A549 (cell line): Measurements from ENCODE around the gene COL3A1. TPM values are rescaled to one million over a fixed set of nuclear protein-coding genes. Genes with fewer than 3 reads are reported as not detected.

Source experiments
- ATAC-seq, 2 experiments: fragments of 200-7000 bp in 1 of 2; fragments of >200 bp in 1 of 2; cut with Nextera tagmentation in 1 of 2; cut with Tn5 transposase in 1 of 2; 3 replicates each; pipeline versions ENCODE4 v1.8.0 to v1.9.1; 2018 to 2020; ENCODE audit warnings: mild to moderate bottlenecking in 1 of 2, moderate library complexity in 1 of 2
- CTCF ChIA-PET: fragments of 300-600 bp; sonication (Branson Sonifier 250); formaldehyde crosslinking; extraction: SDS; loops from one replicate; lab custom pipeline; 2021; ENCODE audit warnings: antibody characterized with exemption, inconsistent platforms; lab: Yijun Ruan, JAX
- POLR2A ChIA-PET: fragments of 350-600 bp; formaldehyde crosslinking; extraction: SDS; loops from one replicate; lab custom pipeline; 2021; ENCODE audit warnings: antibody characterized with exemption, inconsistent platforms; lab: Yijun Ruan, JAX
- DNase-seq, 2 experiments: peaks; one replicate each; pipeline versions ENCODE4 v3.0.0 to v3.0.0-alpha.2; 2011 to 2016; ENCODE audit warnings: low read depth in 1 of 2, low spot score in 1 of 2
- FAIRE-seq: peaks from 2 replicates; lab custom pipeline; 2011; peaks lifted over from hg19 to GRCh38; lab: Jason Lieb, UNC
- H3K27ac ChIP-seq, 2 experiments: fragments of >200 bp; sonication (Bioruptor Twin); formaldehyde crosslinking; 3 replicates each; pipeline ENCODE4 v1.5.1; 2016 to 2017
- H3K4me1 ChIP-seq: fragments of >200 bp; sonication (Bioruptor Twin); formaldehyde crosslinking; 3 replicates; pipeline ENCODE4 v1.6.1; 2016
- H3K4me2 ChIP-seq: fragments of >200 bp; sonication (Bioruptor Twin); formaldehyde crosslinking; 3 replicates; pipeline ENCODE4 v1.6.1; 2016
- H3K4me3 ChIP-seq: fragments of >200 bp; sonication (Bioruptor Twin); formaldehyde crosslinking; 3 replicates; pipeline ENCODE4 v1.5.1; 2016
- H3K9me3 ChIP-seq: fragments of >200 bp; sonication (Bioruptor Twin); formaldehyde crosslinking; 3 replicates; pipeline ENCODE4 v1.6.1; 2016
- ATOH8 ChIP-seq: fragments of 250-450 bp; sonication (Bioruptor Pico); IDR thresholded peaks from 2 replicates; pipeline ENCODE4 v1.5.0; 2020; ENCODE audit warnings: low read depth, mild to moderate bottlenecking, moderate library complexity
- BCL3 ChIP-seq: fragments of >200 bp; sonication (Bioruptor Twin); formaldehyde crosslinking; IDR thresholded peaks from 3 replicates; pipeline ENCODE4 v1.6.1; 2016
- BHLHE40 ChIP-seq: IDR thresholded peaks from 2 replicates; pipeline ENCODE4 v1.6.1; 2012; ENCODE audit warnings: low read depth, low read length, inconsistent platforms
- CBX8 ChIP-seq: fragments of 200-600 bp; sonication (generic); IDR thresholded peaks from 2 replicates; pipeline ENCODE4 v1.6.1; 2016
- CHD2 ChIP-seq: fragments of 150-350 bp; IDR thresholded peaks from 2 replicates; pipeline ENCODE4 v1.6.1; 2014; ENCODE audit warnings: low read length; ENCODE audit not compliant: partially characterized antibody
- CTCF ChIP-seq: fragments of >200 bp; sonication (Bioruptor Twin); formaldehyde crosslinking; IDR thresholded peaks from 3 replicates; pipeline ENCODE4 v1.5.1; 2016
- EHF ChIP-seq: fragments of 250-450 bp; sonication (Bioruptor Pico); IDR thresholded peaks from 2 replicates; pipeline ENCODE4 v1.5.0; 2020; ENCODE audit warnings: mild to moderate bottlenecking
- EHMT2 ChIP-seq: fragments of 200-600 bp; sonication (generic); IDR thresholded peaks from 2 replicates; pipeline ENCODE4 v1.6.1; 2016; ENCODE audit warnings: antibody characterized with exemption, low read depth, mild to moderate bottlenecking, moderate library complexity
- ESRRA ChIP-seq: fragments of 150-350 bp; IDR thresholded peaks from 2 replicates; pipeline ENCODE4 v1.6.1; 2014; ENCODE audit warnings: mild to moderate bottlenecking, low read length, borderline replicate concordance
- FOSB ChIP-seq: fragments of 250-450 bp; sonication (Bioruptor Pico); IDR thresholded peaks from 2 replicates; pipeline ENCODE4 v1.5.0; 2020; ENCODE audit warnings: mild to moderate bottlenecking, moderate library complexity
- FOSL2 ChIP-seq, 2 experiments: fragments of 450-650 bp in 1 of 2; fragments of >200 bp in 1 of 2; sonication (Bioruptor Twin) in 1 of 2; formaldehyde crosslinking; IDR thresholded peaks; 2 replicates each; pipeline versions ENCODE4 v1.5.0 to v1.6.1; 2016 to 2020; ENCODE audit warnings: mild to moderate bottlenecking in 1 of 2, moderate library complexity in 1 of 2
- FOXS1 ChIP-seq: fragments of 250-450 bp; sonication (Bioruptor Pico); IDR thresholded peaks from 2 replicates; pipeline ENCODE4 v1.5.0; 2020; ENCODE audit warnings: mild to moderate bottlenecking, moderate library complexity
- HDAC2 ChIP-seq: fragments of 200-600 bp; sonication (generic); IDR thresholded peaks from 2 replicates; pipeline ENCODE4 v1.6.1; 2016
- HES2 ChIP-seq: fragments of >200 bp; sonication (Bioruptor Twin); formaldehyde crosslinking; IDR thresholded peaks from 2 replicates; pipeline ENCODE4 v1.6.1; 2016
- JUN ChIP-seq, 2 experiments: fragments of >200 bp; sonication (Bioruptor Twin); formaldehyde crosslinking; IDR thresholded peaks; 2 replicates in 1 of 2; 3 replicates in 1 of 2; pipeline ENCODE4 v1.6.1; 2016 to 2017
- KDM5A ChIP-seq: fragments of 200-600 bp; sonication (generic); IDR thresholded peaks from 2 replicates; pipeline ENCODE4 v1.6.1; 2016; ENCODE audit warnings: antibody characterized with exemption, mild to moderate bottlenecking
- MAFK ChIP-seq: fragments of 450-650 bp; IDR thresholded peaks from 2 replicates; pipeline ENCODE4 v1.6.1; 2014; ENCODE audit not compliant: partially characterized antibody
- MAX ChIP-seq: IDR thresholded peaks from 2 replicates; pipeline ENCODE4 v1.6.1; 2012
- MAZ ChIP-seq: fragments of 150-350 bp; IDR thresholded peaks from 2 replicates; pipeline ENCODE4 v1.6.1; 2014; ENCODE audit warnings: antibody characterized with exemption, low read depth, low read length, borderline replicate concordance
- MYC ChIP-seq: IDR thresholded peaks from 2 replicates; pipeline ENCODE4 v1.6.1; 2012; ENCODE audit warnings: mild to moderate bottlenecking, inconsistent platforms, low read length, improper control_type of control experiment, borderline replicate concordance
- NFE2L2 ChIP-seq: fragments of 150-350 bp; conservative IDR thresholded peaks from 2 replicates; pipeline ENCODE4 v1.6.1; 2014; ENCODE audit warnings: low read length
- NR3C1 ChIP-seq: fragments of >200 bp; sonication (Bioruptor Twin); formaldehyde crosslinking; IDR thresholded peaks from 3 replicates; pipeline ENCODE4 v1.6.1; 2017
- POLR2A ChIP-seq: IDR thresholded peaks from 2 replicates; pipeline ENCODE4 v1.6.1; 2012; ENCODE audit warnings: mild to moderate bottlenecking, low read length
- ZC3H11A ChIP-seq: fragments of 450-650 bp; IDR thresholded peaks from 2 replicates; pipeline ENCODE4 v1.6.1; 2014; ENCODE audit warnings: antibody characterized with exemption, mild to moderate bottlenecking
- ZFP36 ChIP-seq: fragments of 450-650 bp; IDR thresholded peaks from 2 replicates; pipeline ENCODE4 v1.6.1; 2014; ENCODE audit warnings: borderline replicate concordance; ENCODE audit not compliant: partially characterized antibody
- WGBS: methylation state at CpG from one replicate; pipeline ENCODE4 v1.1.6; 2017; ENCODE audit errors: missing lambda C conversion rate; 5-methylcytosine and 5-hydroxymethylcytosine counted together
- polyA plus RNA-seq, 4 experiments: library from polyadenylated mRNA; depleted of rRNA in 3 of 4; stranded (reverse); fragments of >200 nt; fragmentation: RNase III in 1 of 4; extraction: RNeasy Plus Mini Kit Qiagen cat#74134 plus additional on column Dnase treatment in 1 of 4; gene quantifications; 2 replicates in 3 of 4; 3 replicates in 1 of 4; pipeline ENCODE4 v1.2.3, GENCODE V29; 2011 to 2017

Gene COL3A1
- polyA plus RNA-seq, 2 of the 4 experiments (the other 2 are of a cell fraction): 0.70 to 3.2 TPM

GRCh38 chr2:188944442-188944841 is 29.7 kb upstream of the COL3A1 start:
- WGBS: 74% methylated on average over 12 of the region's 21 CpGs
- Histone ChIP-seq H3K9me3 (no peaks in the 10 kb centered on the region), H3K4me3 (no peak overlapping the region), H3K4me2 (no peak overlapping the region), H3K27ac (no peak overlapping the region), H3K4me1 (no peaks in the 10 kb centered on the region)
- DNase-seq: no peak
- ATAC-seq: no peak
- POLR2A ChIA-PET: no interaction called here
- no peak for FAIRE-seq
- no peak for TF ChIP-seq BCL3
- TF ChIP-seq MYC: no peak
- TF ChIP-seq POLR2A: no peak
- no peak for TF ChIP-seq FOXS1 (CRISPR knock-in tag)
- TF ChIP-seq ZC3H11A: no peak
- no peak for TF ChIP-seq MAZ
- TF ChIP-seq EHMT2: no peak
- no peak for TF ChIP-seq ATOH8 (CRISPR knock-in tag)
- no peak for TF ChIP-seq CHD2
- no peak for TF ChIP-seq KDM5A
- no peak for TF ChIP-seq CTCF
- no peak for TF ChIP-seq FOSB (CRISPR knock-in tag)
- TF ChIP-seq NR3C1: no peak
- no peak for TF ChIP-seq BHLHE40
- TF ChIP-seq FOSL2 (IDR thresholded peaks at IDR 0.05): no peak
- no peak for TF ChIP-seq FOSL2 (CRISPR knock-in tag; IDR thresholded peaks at IDR 0.05)
- no peak for TF ChIP-seq HDAC2
- TF ChIP-seq HES2: no peak
- no peak for TF ChIP-seq ZFP36
- TF ChIP-seq MAX: no peak
- TF ChIP-seq CBX8: no peak
- CTCF ChIA-PET: no interaction called here

- FAIRE-seq (no peak), DNase-seq (no peak), ATAC-seq (no peak)
- TF ChIP-seq FOXS1 (CRISPR knock-in tag): no peak
- TF ChIP-seq ESRRA: no peak
- TF ChIP-seq NFE2L2: no peak
- no peak for TF ChIP-seq MAFK
- TF ChIP-seq EHF (CRISPR knock-in tag): no peak
- no peak for TF ChIP-seq JUN (IDR thresholded peaks at IDR 0.05)
- Histone ChIP-seq H3K4me2 (no peak overlapping the region), H3K9me3 (no peaks in the 10 kb centered on the region), H3K4me1 (no peaks in the 10 kb centered on the region), H3K27ac (no peak overlapping the region), H3K4me3 (no peak overlapping the region)
- 82% methylated on average over 25 of the region's 25 CpGs for WGBS
- POLR2A ChIA-PET: no interaction called here
- CTCF ChIA-PET: interaction anchor here (0.9 kb wide), 1 partner anchor 16 kb away, joined by 3 read pairs; no protein-coding TSS in a partner anchor
Measured at GRCh38 chr2:188949046-188949818, 24.9 kb upstream of the COL3A1 start.
